ENCODE results near the gene GDF9.
"Not testable (repeated sequence)": the region's sequence is repeated elsewhere in the genome, so short reads cannot be mapped to it uniquely, and the experiment has no call there.

GDF9 gene

GRCh38 chr5:132871459-132872284, 5.4 kb upstream of the GDF9 start:
- DNase-seq = no peak

GRCh38 chr5:132870801-132871200, 4.5 kb upstream of the GDF9 start:
- no peak for DNase-seq

DNA sequence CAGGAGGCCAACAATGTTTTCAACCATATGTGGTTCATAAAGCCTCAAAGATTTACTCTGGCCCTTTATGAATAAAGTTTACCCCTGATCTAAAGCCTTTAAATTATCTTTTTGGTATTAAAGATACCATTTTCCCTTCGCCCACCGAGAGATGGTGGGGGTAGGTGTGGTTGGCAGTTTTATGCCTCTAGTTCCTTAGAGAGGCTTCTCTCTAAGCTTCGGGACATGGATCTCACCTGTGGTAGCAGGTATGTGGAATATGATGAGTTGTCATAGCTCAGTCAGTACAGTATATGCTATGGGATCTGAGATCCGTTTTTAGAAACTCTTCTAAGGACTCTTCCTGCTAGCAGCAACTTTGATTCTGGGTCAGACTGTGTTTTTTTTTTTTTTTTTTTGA, 2.5 kb upstream of the GDF9 start:
- DNase-seq = no peak

DNA sequence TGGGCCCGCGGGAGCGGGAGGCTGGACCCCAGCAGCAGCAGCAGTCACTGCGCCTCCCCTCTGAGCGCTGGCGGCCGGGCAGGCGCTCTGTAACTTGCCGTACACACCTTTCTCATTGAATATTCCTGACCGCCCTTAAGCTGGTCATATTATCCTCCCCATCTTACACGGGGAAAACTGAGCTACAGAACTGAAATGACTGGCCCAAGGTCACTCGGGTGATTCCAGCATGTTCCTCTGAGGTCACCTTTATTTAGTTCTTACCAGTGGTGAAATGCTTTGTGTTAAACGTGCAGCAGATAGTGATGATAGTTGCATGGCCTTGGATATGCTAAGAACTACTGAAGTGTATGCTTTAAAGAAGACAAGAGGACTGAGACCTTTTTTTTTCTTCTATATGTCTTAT, 780 bp upstream of the GDF9 start:
- DNase-seq = no peak

GRCh38 chr5:132865668-132866341, 464 bp downstream of the GDF9 start:
- DNase-seq = no peak

DNA sequence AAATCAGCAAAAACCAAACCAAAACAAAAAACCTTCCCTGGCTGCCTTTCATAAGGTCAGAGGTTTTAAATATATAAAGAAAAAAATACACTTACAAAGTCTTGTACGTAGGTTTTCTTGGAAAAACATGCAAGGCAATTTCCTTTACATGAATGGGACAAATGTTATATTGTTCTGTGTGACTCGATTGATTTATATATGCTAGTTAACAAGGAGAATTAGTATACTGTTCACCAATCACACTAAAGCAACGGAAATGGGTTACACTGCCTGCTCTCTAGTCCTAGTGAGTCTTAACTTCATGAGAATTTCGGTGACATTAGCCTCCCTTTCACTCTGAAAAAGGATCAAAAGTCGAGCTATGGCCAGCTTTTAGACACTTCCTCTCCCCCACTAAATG, 5.5 kb downstream of the GDF9 start:
- DNase-seq = no peak

- DNase-seq = no peak
These were observed 6.3 kb downstream of the GDF9 start for GRCh38 chr5:132859889-132860437.

GRCh38 chr5:132856011-132856410, 10.3 kb downstream of the GDF9 start:
- DNase-seq = no peak

GRCh38 chr5:132854992-132855391, 11.3 kb downstream of the GDF9 start:
- DNase-seq = not testable (repeated sequence)

DNA sequence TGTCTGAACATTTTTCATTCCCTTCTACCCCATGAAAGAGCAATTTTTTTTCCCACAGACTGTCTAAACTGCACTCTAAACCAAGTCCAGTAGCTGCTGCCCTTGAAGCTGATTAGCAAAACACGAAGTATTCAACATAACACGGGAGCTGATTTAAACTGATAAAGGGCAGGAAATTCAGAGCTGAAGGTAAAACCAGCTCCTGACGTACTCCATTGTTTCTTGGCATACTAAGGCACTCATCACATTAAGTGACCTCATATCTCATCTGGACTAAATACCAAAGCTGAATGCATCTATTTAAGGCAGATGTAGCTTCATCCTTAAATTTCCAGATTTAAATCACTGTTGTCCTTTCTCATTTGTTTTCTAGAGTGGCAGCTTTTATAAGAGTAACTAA, 12.0 kb downstream of the GDF9 start:
- no peak for DNase-seq

GRCh38 chr5:132853790-132854189, 12.5 kb downstream of the GDF9 start:
- peak; percentile 25 for DNase-seq

GRCh38 chr5:132853323-132853722, 12.9 kb downstream of the GDF9 start:
- peak; percentile 30 for DNase-seq

GRCh38 chr5:132850066-132850465, 16.2 kb downstream of the GDF9 start:
- no peak for DNase-seq

DNA sequence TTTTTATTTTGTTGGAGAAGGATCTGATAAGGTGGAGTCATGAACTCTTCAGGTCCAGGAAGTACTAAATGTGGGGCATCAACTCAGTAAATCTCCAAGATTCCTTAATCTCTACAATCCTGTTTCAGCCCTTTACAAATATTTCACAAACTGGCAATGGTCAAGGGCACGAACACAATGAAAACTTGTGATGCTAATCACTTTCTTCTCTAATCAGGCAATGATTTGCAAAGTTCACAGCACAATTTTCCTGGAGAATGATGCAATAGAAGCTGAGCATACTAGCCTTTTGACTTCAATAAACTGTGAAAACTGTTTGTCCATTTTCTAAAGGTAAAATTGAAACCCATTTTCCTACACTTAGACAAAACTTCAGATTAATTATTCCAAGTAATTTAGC, 16.9 kb downstream of the GDF9 start:
- DNase-seq = no peak

DNA sequence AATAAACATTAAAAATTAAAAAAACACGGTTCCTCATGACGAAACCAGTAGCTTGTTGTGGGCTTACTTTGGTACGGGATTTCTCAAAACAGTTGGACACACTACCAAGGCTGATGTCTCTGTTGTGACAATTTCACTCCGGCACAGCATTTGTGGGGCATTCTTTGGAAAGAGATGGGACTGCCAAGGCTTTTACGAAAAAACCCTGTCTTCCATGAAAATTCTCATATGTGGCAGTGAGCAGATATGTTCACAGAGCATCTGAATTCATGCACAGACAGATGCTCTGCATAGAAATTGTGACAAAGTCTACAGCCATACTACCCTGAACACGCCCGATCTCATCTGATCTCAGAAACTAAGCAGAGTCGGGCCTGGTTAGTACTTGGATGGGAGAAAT, 18.0 kb downstream of the GDF9 start:
- DNase-seq = no peak

DNA sequence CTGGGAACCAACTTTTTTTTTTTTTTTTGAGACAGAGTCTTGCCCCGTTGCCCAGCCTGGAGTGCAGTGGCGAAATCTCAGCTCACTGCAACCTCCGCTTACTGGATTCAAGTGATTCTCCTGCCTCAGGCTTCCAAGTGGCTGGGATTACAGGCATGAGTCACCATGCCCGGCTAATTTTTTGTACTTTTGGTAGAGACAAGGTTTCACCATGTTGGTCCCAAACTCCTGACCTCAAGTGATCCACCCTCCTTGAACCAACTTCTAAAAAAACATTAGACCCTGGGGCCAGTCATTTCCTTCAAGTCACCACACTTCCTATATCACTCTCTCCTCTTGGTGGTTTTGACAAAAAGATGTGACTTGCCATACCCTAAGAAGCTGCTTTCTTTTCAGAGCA, 25.0 kb downstream of the GDF9 start:
- no peak for DNase-seq

GRCh38 chr5:132840896-132841295, 25.4 kb downstream of the GDF9 start:
- DNase-seq = no peak

DNA sequence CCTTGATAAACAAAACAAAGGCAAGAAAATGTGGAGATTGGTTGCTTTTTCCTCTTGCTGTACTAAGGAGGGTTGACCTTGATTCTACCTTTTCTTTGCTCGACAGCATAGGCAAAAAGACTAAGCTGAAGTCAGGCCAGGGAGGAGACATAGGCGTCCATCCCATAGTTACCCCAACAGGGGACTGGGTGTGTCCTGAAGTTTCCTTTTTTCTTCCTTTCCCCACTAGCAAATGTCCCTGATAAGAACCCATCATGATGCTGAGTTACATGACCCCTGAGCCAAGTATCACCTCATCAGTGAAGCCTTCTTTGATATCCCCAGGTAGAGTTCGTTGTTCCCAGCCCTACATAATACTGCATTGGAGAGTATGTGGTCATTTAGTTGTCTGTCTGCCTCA, 26.0 kb downstream of the GDF9 start:
- DNase-seq = no peak

DNA sequence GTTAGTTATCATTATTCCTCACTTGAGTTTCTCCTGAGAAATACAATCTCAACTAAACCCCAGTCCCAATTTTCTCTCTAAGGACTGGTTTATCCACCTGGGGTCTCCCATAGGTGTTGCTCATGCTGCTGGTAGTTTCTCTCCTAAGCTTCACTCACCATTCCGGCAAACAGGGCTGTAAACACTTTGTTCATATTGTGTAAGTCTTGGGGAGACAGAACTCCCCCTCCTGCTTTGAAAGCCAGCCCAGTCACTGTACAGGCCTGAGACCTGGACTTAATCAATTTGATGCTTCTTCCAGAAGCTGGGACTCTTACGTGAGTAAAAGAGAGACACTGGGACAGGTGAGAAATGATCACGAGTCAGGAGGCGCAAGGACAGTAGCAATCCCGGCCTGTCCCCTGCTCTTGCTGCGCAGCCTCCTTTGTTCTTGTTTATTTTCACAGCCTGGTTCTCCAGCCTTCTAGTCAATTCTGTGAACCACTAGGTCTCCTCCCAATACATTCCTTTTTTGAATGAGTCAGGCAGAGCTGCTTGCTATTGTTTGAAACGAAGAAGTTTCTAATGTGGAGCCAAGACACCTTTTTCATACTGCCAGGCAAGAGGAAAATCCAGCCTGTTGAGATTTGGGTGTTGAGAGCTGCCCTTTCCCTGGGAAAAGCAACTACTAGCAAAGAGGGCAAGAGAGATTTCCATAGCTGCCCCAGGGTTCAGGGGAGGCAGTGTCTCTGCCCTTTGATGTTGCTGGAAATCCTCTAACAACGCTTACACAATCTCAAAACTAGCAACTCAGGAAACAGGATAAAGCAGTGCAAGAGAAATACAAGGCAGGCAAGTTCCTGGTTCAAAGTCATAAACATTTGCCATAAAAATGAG, 26.6 kb downstream of the GDF9 start:
- no peak for DNase-seq

DNA sequence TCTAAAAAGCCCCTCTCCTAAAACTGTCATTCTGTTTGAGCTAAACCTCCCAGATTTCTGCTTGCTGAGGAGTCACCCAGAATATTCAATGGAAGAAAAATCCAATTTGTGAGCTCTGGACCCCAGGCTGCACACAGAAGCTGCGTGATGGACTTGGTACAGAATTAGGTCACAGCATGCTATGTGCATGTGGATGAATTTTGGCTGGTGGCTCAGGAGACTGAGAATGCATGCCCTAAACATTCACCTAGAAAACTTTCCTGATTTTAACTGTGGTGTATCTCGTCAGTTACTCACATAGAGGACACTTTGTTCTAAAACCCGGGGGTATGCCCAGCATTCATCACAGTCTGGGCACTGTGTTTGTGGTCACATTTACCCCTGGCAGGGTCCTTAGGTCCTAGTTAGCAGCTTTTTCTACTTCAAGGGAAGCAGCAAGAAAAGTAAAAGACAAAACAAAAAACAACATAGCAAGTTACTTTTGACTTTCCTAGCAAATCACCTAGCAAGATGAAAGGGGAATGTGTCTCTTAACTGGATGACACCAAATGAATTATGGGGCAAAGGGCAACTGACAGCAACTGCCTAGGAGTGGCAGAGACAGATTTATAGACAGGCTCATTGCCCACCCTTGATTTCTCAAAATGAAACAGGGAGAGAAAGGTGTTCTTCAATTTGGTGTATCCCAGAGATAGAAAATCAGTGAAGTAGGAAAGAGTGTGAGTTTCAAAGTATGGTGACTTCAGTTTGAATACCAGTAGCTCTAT, 27.6 kb downstream of the GDF9 start:
- no peak for DNase-seq

DNA sequence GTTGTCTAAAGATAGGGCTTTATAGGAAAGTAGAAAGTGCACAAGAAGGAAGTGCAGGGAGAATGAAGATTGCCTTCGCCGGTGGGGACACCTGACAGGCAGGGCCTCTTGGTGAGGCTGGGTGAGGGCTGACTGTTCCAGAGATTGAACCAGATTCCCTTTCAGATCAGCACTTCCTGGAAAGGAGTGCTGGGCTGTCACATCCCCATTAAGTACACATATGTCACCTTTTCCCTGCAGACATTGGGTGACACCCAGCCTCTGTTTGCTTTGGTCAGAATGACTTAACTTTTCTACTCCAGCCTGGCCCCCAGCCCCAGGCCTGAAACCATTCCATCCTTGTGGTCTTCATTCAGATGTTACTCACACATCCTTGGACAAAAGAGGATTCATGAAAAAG, 28.4 kb downstream of the GDF9 start:
- DNase-seq = peak; percentile 20

DNA sequence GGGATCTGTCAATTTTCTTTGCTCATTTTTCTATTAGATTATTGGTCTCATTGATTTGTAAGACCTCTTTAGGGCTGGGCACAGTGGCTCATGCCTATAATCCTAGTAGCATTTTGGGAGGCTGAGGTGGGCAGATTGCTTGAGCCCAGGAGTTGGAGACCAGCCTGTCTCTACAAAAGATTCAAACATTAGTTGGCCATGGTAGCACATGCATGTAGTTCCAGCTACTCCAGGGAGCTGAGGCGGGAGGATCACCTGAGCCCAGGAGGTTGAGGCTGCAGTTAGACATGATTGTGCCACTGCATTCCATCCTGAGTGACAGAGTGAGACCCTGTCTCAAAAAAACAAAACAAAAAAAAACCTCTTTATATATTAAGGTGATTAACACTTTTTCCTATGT, 29.4 kb downstream of the GDF9 start:
- DNase-seq = no peak

GRCh38 chr5:132834057-132834456, 32.2 kb downstream of the GDF9 start:
- DNase-seq = no peak

Data from NCI-H2029 (cell line).